Measurements from ENCODE around the gene PIGBOS1. TPM values are rescaled to one million over a fixed set of nuclear protein-coding genes. Genes with fewer than 3 reads are reported as not detected.

PIGBOS1 gene
- total and polyA plus RNA-seq, 9 of the 15 experiments (the other 6 are each of a cell fraction or from before 2014, with no cell fraction given) = 25.2 to 76.2 (median 46.0) TPM

DNA sequence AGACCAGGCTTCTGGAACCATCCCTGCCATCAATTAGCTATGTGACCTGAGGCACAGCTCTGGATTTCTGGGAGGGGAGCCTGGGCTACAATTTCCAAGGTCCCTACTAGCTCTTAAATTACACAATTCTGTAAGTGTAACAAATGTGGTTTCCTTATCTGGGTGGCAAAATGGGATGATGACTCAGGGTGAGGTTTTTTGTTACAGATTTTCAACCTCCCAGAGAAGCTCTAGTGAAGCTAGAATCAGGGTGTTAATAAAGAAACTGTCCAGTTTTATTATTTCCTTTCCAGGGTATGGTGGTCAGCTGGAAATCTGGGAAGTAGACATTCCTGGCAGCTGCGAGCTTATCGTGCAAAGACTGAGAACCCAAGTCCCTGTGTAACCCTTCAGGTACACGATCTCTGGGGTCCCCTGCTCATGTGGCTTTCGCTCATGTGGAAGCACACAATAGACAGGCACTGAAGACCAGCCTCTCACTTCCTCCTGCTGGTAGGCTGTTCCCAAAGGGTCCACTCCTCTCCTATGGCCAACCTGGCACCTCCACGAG lies 36.6 kb downstream of the PIGBOS1 start (continued):
- TF ChIP-seq, protein P1, sequence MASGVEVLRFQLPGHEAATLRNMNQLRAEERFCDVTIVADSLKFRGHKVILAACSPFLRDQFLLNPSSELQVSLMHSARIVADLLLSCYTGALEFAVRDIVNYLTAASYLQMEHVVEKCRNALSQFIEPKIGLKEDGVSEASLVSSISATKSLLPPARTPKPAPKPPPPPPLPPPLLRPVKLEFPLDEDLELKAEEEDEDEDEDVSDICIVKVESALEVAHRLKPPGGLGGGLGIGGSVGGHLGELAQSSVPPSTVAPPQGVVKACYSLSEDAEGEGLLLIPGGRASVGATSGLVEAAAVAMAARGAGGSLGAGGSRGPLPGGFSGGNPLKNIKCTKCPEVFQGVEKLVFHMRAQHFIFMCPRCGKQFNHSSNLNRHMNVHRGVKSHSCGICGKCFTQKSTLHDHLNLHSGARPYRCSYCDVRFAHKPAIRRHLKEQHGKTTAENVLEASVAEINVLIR (CRISPR knock-in tag; IDR thresholded peaks at IDR 0.05) = no peak
- TF ChIP-seq SREBF2 (CRISPR knock-in tag; IDR thresholded peaks at IDR 0.05) (no peak), KAT7 (CRISPR knock-in tag; IDR thresholded peaks at IDR 0.05; ENCODE audit: borderline replicate concordance) (no peak), PHTF2 (CRISPR knock-in tag; IDR thresholded peaks at IDR 0.05) (no peak), GABPA (tag; conservative IDR thresholded peaks at IDR 0.05; ENCODE audit: low read depth) (no peak), BDP1 (IDR thresholded peaks at IDR 0.05; ENCODE audit: insufficient read depth, insufficient read length) (no peak), ZNF175 (CRISPR knock-in tag; IDR thresholded peaks at IDR 0.05; ENCODE audit: low read depth) (no peak), GATAD2B (IDR thresholded peaks at IDR 0.05; ENCODE audit: borderline replicate concordance) (no peak), SMARCC2 (IDR thresholded peaks at IDR 0.05; ENCODE audit: low read depth) (peak; percentile 80), FOXA3 (CRISPR knock-in tag; conservative IDR thresholded peaks at IDR 0.05 in 1 of 2, IDR thresholded peaks at IDR 0.05 in 1 of 2) (peak in 1 of 2 experiments; percentile 35; a peak in 2 of 4 replicates), BACH1 (tag; IDR thresholded peaks at IDR 0.05) (no peak), NFATC3 (IDR thresholded peaks at IDR 0.05) (no peak), MCM2 (IDR thresholded peaks at IDR 0.05; ENCODE audit: low read depth) (no peak), ZFP1 (CRISPR knock-in tag; IDR thresholded peaks at IDR 0.05) (no peak), RFX5 (IDR thresholded peaks at IDR 0.05; ENCODE audit: low read depth, low read length) (no peak), PHF20 (IDR thresholded peaks at IDR 0.05; ENCODE audit: partially characterized antibody) (no peak), ZNF174 (CRISPR knock-in tag; IDR thresholded peaks at IDR 0.05) (no peak)
- TF ChIP-seq, protein P2, sequence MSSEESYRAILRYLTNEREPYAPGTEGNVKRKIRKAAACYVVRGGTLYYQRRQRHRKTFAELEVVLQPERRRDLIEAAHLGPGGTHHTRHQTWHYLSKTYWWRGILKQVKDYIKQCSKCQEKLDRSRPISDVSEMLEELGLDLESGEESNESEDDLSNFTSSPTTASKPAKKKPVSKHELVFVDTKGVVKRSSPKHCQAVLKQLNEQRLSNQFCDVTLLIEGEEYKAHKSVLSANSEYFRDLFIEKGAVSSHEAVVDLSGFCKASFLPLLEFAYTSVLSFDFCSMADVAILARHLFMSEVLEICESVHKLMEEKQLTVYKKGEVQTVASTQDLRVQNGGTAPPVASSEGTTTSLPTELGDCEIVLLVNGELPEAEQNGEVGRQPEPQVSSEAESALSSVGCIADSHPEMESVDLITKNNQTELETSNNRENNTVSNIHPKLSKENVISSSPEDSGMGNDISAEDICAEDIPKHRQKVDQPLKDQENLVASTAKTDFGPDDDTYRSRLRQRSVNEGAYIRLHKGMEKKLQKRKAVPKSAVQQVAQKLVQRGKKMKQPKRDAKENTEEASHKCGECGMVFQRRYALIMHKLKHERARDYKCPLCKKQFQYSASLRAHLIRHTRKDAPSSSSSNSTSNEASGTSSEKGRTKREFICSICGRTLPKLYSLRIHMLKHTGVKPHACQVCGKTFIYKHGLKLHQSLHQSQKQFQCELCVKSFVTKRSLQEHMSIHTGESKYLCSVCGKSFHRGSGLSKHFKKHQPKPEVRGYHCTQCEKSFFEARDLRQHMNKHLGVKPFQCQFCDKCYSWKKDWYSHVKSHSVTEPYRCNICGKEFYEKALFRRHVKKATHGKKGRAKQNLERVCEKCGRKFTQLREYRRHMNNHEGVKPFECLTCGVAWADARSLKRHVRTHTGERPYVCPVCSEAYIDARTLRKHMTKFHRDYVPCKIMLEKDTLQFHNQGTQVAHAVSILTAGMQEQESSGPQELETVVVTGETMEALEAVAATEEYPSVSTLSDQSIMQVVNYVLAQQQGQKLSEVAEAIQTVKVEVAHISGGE (CRISPR knock-in tag; IDR thresholded peaks at IDR 0.05) = no peak
- TF ChIP-seq, protein P3, sequence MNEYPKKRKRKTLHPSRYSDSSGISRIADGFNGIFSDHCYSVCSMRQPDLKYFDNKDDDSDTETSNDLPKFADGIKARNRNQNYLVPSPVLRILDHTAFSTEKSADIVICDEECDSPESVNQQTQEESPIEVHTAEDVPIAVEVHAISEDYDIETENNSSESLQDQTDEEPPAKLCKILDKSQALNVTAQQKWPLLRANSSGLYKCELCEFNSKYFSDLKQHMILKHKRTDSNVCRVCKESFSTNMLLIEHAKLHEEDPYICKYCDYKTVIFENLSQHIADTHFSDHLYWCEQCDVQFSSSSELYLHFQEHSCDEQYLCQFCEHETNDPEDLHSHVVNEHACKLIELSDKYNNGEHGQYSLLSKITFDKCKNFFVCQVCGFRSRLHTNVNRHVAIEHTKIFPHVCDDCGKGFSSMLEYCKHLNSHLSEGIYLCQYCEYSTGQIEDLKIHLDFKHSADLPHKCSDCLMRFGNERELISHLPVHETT (CRISPR knock-in tag; conservative IDR thresholded peaks at IDR 0.05 in 1 of 2, IDR thresholded peaks at IDR 0.05 in 1 of 2) = peak in 1 of 2 experiments; percentile 36; a peak in 1 of 4 replicates
